ENCODE data around the gene ITM2C. TPM values are rescaled to one million over a fixed set of nuclear protein-coding genes. Genes with fewer than 3 reads are reported as not detected.

The ITM2C gene
- total and polyA plus RNA-seq, 2 donors (not counting 1 experiment from before 2014, with no cell fraction given) = 36.9 to 62.8 TPM

GRCh38 chr2:230866756-230867523 is 2.2 kb downstream of the ITM2C start:
- Histone ChIP-seq H3K27me3 (replicated peaks in 1 of 4; ENCODE audit: control extremely low read depth in 1 of 4, control insufficient read depth in 3 of 4, insufficient read depth in 4 of 4, low read length in 3 of 4) (no peaks in the 10 kb centered on the region), H2AFZ (ENCODE audit: insufficient read depth, low read depth, low read length, poor library complexity, severe bottlenecking) (peak overlapping the region; percentile 18), H3K36me3 (replicated peaks in 1 of 2; ENCODE audit: control extremely low read depth in 1 of 2, control insufficient read depth in 1 of 2, extremely low read depth in 1 of 2, insufficient read depth in 2 of 2, low read length in 1 of 2) (no peaks in the 10 kb centered on the region), H3K4me3 (ENCODE audit: control extremely low read depth in 1 of 5, extremely low read depth in 1 of 5, insufficient read depth in 1 of 5, low read depth in 2 of 5, low read length in 4 of 5) (no peak overlapping the region), H3K9ac (ENCODE audit: low read length) (peak overlapping the region; percentile 6), H3K4me1 (ENCODE audit: control insufficient read depth in 2 of 2, insufficient read depth in 2 of 2, low read length in 2 of 2) (peaks cover 65 to 76% of the 10 kb centered on the region in 2 donors), H3K79me2 (ENCODE audit: control insufficient read depth, insufficient read depth, low read length) (peaks cover 57% of the 10 kb centered on the region), H4K20me1 (ENCODE audit: control insufficient read depth, insufficient read depth, low read length, poor library complexity, severe bottlenecking) (peaks cover 5% of the 10 kb centered on the region), H3K9me3 (ENCODE audit: control extremely low read depth in 1 of 3, control insufficient read depth in 2 of 3, insufficient read depth in 1 of 3, low read length in 2 of 3) (peaks cover 0 to 16% (median 0%) of the 10 kb centered on the region in 3 donors), H3K27ac (ENCODE audit: low read length in 2 of 2) (peak overlapping the region; percentile 21 to 63), H3K4me2 (replicated peaks; ENCODE audit: low read depth, low read length, poor library complexity, severe bottlenecking) (peak overlapping the region; percentile 99)
- TF ChIP-seq CTCF (IDR thresholded peaks at IDR 0.05) (no peak), EZH2 (IDR thresholded peaks at IDR 0.05; ENCODE audit: borderline replicate concordance, insufficient read depth, low read depth, low read length, poor library complexity, severe bottlenecking) (no peak)
- ChIA-PET POLR2A (interaction anchor here (0.6 to 0.7 kb wide), 2 partner anchors 140 to 143 kb away, joined by 4 read pairs; no protein-coding TSS in a partner anchor), CTCF (interaction anchor here (0.7 to 5.5 kb wide), 11 partner anchors 8 to 120 kb away, joined by 3 to 40 read pairs (median 5); no protein-coding TSS in a partner anchor)
- Mint-ChIP-seq H3K27ac (peak overlapping the region; percentile 80), H3K4me3 (peak overlapping the region; percentile 90), H3K9me3 (ENCODE audit: insufficient read depth) (no peaks in the 10 kb centered on the region), H3K4me1 (peaks cover 61% of the 10 kb centered on the region), H3K27me3 (no peaks in the 10 kb centered on the region)
- WGBS (ENCODE audit: insufficient coverage) = 19% methylated on average over 9 of the region's 13 CpGs
- intact Hi-C loops (cut with micrococcal nuclease) = no loop called here
- ATAC-seq (ENCODE audit: low read depth) (peak; percentile 53), DNase-seq (peak; percentile 86)
